GM18858 (cell line): ENCODE data around the gene ARF1.
"Not testable (repeated sequence)": the region's sequence is repeated elsewhere in the genome, so short reads cannot be mapped to it uniquely, and the experiment has no call there.

Experiments used
- ATAC-seq: cut with Tn5 transposase; IDR thresholded peaks from one replicate; pipeline ENCODE4 v1.9.1; 2021; ENCODE audit not compliant: unreplicated experiment

Gene ARF1

DNA sequence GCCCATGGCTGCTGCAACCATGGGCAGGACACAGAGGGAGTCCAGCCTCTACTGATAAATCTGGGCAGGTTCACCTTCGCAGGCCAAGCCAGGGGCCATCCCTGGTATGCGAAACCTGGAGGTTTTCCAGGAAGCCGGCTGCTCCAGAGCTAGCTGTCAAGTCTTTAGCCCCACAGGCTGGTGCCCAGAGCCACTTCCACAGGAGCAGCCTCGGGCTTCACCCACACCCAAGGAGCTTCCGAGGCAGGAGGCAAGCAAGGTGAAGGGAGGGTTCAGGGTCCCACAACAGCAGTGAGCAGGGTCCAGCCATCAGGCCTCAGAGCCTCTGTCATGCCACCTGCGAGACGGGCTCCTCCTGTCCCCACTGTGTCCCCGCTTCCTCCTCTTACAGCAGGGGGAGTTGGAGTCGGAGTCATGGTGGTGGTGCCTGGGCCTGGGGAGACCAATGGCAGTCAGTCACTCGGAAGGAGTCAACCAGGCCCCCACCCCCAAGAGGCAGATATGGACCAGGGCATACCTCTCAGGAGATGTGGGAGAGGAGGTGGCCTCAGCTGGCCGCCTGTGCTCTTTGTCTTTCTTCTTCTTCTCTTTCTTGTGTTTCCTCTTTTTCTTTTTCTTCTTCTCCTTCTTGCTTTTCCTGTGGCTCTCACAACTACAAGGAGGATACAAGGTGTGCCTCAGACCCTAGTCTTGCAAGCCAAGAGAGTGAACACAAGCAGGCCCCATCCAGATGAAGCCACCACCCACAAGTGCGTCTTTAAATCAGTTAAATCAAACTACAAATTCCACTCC is 18.5 kb downstream of the ARF1 start:
- no peak for ATAC-seq

DNA sequence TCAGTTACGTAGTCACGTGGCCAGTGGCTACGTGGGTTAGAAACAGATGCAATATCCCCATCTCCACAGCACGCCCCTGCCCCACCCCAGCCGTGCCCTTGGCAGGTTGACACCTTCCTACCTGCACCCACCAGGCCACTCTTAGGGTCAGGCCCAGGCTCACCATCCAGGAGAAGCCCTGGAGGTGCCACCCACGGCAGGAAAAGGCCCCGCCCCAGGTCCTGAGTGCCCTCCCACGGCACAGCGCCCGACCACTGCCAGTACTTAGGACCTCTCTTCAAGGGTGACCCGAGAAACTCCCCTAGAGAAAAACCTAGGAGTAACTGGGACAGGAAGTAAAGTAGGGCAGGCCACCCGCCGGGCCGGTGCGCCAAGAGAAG is 19.1 kb downstream of the ARF1 start:
- no peak for ATAC-seq

DNA sequence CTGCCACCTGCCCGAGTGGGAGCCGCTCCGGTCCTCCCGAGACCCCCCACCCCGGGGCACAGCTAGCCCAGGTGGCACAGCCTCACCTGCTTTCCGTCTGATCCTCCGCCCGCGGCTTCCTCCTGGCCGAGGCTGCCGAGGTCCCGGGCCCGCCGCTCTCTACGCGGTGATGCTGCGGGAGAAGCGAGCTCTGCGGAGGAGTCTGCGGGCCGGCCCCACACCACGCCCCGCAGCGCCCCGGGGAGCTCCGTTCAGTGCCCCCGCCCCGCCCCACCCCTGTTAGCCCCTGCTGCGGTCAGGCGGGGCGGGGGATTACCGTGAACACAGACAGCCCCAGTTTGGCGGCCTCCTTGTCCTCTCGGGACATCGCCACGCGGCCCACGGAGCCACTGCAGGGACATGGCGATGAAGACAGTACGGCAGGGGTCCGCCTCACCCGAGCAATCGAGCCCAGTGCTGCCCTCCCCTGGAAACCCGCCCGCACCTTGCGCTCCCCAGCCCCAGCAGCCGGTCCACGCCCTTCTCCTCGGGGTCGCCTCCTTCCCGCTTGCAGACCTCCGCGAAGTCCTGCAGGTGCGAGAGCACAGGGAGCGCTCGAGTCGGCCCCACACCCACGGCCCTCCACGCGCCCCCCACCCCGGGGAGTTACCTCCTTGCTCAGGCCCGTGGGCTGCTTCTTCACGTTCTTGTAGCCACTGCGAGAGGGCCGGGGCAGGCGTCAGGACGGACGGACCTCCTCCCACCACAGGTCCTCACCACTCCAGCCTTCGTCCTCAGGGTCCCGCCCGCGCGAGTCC is 19.7 kb downstream of the ARF1 start:
- no peak for ATAC-seq

DNA sequence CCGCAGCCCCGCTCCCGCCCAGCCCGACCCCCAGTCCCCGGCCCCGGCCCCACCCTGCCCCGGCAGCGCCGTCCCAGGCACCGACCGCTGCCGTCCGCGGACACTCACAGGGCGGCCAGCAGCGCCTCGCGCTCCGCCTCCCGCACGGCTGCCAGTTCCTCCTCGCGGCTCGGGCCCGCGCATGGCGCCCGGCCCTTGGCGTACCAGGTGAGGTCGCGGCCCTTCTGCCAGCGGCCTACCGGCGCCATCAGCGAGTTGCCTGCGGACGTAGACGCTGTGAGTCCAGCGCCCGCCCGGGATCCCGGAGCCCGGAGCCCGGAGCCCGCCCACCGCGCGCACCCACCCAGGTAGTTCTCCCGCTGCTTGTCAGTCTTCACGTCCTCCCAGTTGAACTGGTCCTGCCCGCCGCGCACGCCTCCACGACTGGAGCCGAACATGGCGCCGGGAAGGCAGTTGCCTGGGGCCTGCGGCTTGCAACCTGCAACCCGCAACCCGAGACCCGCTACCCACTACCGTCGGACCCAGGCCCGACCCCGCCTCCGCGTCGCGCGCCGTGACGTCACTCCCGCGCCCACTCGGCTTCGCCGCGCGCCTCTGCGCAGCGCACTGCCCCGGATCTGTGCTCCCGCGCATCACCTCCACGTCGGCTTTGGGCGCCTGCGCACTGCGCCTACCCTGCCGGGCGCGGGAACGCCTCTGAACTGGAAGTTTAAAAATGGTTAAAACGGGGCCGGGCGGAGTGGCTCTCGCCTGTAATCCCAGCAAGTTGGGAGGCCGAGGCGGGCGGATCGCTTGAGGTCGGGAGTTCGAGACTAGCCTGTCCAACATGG is 20.5 kb downstream of the ARF1 start, which contains the start of gene C1orf35:
TSS of gene C1orf35 (minus strand) at position 535 of the 830 bp plus-strand sequence. CDS start at position 437, 98 bp downstream.
- ATAC-seq = peak; percentile 73

DNA sequence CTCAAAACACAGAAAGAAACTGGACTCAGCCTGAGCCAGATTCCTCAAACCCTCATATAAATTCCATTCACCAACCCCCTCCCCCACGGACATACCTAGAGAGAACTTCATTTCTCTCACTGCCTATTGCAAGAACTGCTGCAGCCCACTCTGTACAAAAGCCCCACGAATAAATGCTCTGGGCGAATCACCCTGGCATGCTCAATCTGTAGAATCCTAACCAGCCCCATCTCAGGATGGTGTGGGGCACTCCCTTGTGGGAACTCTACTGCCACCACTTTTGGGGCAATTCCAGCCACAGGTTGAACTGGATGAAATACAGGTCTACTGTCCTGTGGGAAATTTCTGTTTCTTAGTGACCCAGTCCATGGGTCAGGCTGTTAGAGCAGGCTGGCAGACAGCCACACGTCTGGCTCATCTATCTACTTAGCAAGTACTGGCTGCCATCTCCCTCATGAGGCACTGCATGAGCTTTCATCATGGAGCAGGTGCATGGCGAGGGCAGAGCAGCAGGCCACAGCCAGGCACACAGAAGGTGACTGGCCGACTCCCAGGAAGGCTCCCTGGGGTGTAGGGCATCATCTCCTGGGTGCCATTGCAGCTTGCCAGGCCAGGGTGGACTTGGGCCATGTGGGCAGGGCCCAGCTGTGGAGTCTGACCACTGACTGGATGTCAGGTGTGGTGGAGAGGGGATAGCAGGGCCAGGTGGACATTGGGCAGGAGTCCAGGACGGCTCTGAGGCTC is 22.2 kb downstream of the ARF1 start:
- ATAC-seq = no peak

DNA sequence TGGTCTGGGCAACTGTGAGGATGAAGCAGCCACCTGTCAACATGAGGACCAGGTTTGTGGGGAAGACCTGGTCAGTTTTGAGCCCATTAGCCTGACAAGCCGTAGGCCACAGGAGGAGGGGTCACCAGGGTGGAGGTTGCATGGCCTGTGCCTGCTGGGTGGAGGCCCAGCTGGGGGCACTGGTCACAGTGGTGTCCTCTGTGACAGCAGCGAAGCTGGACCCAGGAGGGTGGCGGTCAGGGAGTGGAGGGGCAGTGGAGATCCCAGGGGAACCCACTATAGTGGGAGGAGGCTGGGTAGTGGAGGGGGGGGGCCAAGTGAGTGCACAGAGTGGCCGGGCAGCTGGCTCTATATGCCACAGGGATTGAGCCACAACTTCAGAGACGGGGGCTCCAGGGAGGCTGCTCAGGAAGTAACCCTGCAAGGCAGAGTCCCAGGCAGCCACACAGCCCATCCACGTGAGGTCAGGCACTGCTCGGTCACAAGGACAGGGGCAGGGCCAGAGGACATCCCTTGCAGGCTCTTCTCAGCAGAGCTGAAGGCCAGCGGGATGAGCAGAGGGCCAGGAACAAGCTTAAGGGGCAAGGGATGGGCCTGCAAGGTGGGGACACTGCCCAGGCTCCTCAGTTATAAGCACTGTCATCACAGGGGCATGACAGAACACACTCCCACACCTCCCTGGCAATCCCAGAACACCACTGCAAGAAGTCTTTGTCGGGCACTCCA is 22.9 kb downstream of the ARF1 start:
- ATAC-seq = no peak

DNA sequence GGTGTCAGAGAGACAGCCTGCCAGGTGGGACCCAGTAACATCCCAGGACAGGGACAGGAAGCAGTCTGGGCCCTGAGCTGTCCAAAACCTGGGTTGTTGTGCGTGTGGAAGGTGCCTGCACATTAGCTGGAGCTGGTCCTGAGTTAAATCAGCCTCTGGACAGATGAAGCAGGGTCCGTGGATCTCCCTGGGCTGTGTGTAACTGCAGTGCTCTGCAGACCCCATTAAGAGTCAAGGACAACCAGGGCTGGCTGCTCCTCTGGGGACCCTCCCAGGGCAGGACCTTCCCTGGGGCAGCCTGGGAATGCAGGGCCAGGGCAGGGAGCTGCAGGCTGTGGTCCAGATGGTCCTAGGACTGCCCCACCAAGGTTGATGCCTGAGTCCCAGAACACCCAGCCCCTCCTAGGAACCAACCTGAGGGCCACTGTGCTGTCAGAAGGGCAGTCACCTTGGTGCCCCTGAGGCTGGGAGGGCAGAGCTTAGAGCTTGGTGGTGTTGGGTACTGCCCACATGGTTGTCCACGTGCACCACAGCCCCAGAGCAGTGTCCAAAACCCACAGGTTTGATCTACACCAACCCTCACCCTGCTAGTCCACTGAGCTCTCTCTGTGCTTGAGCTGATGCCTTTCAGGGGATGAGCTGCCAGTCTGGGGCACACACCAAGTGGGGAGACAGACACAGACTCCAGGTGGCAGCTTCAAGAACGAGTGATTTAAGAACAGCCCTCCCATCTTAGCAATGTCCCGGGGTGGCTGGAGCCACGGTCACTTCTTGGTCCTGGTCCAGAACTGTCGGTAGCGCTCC is 23.7 kb downstream of the ARF1 start:
- ATAC-seq = no peak

DNA sequence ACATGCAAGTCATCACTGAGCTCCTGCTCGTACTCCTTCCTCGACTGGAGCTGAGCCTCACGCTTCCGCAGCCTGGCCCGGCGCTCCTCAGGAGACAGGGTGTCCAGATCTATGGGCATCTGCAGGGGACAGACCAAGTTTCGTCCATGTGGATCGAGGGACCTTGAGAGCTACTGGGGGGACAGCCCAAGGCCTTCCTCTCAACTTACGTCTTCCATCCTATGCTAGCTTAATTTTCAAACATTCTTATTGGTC is 24.2 kb downstream of the ARF1 start:
- no peak for ATAC-seq

DNA sequence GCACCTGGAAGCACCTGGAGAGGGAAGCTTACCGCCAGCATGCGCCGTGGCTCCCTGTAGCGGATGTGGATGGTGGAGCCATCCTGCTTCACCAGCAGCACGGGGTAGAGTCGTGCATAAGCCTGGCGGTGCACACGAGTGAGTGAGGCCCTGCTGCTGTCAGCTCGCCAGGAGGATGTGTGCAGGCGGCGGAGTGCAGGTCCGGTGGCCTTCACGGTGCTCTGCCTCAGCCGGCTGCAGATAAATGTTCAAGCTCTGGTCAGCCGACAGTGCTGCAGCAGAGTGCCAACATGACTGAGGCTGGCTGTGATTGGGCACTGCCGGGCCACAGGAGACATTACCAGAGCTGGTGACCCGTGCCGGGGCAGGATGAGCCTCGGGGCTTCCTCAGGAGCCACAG is 25.1 kb downstream of the ARF1 start:
- no peak for ATAC-seq

DNA sequence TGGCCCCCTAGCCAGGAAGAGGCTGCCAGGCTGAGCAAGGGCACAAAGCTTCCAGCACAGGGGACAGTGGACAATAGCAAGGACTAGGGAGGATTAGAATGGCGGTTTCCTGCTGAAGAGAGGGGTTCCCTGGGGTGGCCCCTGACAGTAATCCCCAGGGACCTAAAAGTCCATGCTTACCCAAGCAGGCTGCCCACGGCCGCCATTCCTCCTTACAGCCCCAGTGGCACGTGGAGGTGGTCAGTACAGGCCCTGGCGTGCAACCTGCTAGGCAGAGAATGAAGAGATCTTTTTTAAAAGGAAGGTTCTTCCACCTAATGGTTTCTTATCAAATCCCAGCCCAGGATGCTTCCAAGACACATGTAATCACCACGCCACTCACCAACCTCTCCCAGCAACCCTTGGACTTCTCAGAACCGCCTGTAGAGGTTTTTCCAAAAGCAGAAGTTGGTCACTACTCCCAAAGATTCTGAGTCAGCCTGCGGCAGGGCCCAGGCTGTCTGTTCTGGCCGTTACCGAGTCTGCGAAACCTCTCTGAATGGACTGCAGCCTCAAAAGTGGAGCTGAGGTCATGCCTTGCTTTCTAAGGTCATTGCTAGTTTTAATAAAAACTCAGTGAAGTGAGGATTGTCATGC is 25.7 kb downstream of the ARF1 start:
- ATAC-seq = no peak

DNA sequence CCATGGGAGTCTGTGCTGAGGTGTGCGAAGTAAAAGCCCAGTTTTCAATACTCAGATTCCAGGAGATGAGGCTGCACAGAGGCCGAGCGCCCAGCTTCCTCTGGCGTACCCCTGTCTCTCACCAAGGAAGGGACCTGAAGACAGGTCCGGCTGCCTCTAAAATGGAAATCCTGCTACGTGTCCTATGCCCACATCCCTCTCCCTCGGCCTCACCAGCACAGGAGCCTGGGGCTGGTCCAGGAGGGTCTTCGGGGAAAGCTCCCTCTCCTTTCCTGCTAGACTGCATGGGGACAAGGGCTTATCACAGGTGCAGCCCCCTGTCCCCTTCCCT is 26.2 kb downstream of the ARF1 start:
- ATAC-seq = peak; percentile 10

DNA sequence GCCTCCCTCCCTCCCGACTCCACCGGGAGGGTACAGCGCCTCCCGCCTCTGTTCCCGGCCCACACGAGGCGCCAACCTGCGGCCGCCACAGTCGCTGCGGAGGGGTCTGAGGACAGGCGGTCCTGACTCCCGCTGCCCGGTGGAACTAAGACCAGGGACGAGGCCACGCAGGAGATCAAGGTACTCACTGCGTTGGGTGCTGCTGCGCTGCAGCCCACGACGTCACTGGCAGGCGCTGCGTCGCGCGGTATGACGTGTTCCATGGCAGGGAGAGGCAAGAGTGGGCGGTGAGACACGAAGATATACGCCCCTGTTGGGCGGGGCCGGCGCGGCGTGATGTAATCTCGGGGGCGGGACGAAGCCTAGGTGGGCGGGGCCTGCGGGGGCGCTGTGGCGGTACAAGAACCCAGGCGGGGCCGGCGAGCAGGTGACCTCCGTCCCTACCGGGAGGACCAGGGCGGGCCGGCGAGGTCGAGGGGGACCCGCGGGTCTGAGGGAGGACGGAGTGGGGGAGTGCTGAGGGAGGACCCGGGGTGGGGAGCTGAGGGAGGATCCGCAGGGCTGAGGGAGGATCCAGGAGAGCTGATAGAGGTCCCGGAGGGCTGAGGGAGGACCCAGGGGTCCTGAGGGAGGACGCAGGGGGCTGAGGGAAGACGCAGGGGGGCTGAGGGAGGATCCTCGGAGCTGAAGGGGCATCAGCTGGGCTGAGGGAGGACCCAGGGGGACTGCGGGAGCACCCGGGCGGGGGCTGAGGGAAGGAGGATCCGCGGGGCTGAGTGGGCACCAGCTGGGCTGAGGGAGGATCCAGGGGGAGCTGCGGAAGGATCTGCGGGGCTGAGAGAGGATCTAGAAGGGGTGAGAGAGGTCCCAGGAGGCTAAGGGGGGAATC is 26.8 kb downstream of the ARF1 start, which contains the start of gene MRPL55:
TSS of gene MRPL55 (minus strand) at position 227 of the 889 bp plus-strand sequence. CDS start 1,039 bp downstream, outside the sequence.
- peak; percentile 88 for ATAC-seq

DNA sequence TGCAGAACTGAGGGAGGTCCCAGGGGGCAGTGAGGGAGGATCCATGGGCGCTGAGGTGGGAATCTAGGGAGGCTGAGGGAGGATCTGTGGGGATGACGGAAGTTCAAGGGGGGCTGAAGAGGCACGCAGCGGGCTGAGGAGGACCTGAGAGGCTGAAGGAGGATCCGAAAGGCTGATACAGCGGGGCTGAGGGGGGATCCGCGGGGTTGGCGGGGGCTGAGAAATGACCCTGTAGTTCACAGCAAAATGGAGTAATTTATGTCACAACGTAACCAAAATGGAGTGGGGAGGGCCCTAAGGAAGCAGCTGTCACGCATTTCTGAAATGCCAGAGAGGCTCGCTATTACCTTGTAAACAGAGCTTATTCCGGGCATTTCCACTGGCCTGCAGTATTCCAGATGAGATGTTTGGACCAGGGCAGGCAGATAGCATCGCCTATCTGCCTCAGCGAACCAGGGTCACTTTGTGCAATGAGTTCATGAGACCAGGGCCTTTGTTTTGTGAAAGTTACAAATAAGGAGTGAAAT is 27.5 kb downstream of the ARF1 start:
- ATAC-seq = no peak

DNA sequence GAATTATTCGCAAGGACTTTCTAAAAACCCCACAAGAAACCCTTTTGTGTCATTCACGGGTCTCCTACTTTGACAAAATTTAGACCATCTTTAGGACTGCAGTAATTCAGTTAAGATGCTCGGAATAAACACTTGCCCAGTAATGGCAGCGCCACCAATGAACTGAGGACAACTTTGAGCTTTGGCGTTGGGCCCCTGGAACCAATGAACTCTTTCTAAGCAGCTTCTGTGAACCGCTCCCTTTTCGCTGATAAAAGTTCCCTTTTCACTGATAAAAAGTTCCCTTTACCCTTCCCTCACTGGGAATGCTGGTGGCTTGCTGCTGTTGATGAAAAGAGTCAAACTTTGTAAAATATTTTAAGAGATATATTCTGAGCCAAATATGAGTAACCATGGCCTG is 28.0 kb downstream of the ARF1 start:
- ATAC-seq = no peak

DNA sequence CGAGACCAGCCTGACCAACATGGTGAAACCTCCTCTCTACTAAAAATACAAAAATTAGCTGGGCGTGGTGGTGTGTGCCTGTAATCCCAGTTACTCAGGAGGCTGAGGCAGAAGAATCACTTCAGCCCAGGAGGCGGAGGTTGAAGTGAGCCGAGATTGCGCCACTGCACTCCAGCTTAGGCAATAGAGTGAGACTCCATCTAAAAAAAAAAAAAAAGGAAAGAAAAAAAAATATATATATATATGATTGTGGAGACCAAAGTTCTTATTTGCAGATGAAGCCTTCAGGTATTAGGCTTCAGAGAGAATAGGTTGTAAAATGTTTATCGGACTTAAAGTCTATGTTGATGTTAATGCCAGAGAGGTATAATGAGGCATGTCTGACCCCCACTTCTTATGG is 28.8 kb downstream of the ARF1 start:
- ATAC-seq = not testable (repeated sequence)

DNA sequence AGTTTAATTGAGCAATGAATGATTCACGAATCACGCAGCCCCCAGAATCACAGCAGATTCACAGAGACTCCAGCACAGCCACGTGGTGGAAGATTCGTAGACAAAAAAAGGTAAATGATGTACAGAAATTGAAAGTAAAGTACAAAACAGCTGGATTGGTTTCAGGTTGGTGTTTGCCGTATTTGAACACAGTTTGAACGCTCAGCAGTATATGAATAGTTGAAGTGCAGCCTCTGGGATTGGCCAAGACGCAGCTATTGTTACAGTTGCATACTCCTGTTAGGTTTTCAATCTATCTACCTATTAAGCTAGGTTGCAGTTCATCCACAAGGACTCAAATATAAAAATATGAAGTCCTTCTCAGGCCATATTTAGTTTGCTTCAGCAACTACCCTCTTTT is 29.7 kb downstream of the ARF1 start:
- ATAC-seq = no peak

DNA sequence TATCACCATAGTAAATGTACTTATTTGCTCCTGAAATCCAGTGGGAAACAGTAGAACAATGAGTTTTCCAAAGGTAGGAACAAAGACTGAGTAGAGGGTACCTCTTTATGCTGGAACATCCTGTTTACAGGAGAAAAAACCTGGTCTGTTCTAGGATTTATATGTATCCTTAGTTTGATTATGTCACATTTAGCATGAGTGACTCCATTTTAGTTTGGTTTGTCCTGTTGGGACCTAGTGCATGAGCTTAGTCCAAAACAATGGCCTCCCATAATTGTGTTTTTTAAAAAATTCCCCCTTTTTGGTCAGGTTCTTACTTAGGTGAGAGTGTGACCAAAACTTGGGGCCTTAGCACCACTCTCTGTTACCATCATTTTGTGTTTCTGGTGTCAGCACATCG is 30.1 kb downstream of the ARF1 start:
- ATAC-seq = no peak

DNA sequence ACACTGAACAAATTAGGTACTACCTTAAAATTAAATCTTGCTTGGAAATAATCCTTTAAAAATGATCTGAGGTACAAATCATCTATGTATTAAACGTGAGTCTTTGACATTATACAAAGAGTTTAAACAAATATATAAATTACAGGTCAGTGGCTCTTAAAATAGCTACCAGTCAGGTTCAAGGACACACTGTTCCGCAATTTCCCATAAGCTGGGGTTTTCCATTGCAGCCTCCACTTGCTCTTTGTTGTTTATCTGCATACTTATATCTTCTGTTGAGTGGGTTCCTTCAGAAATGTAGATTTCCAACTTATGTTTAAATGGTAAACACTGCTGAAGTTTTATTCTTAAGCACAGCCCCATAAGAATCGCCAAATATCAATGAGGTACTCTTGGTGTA is 32.3 kb downstream of the ARF1 start:
- no peak for ATAC-seq
